ENCODE measurements around the gene CROCC. TPM values are rescaled to one million over a fixed set of nuclear protein-coding genes. Genes with fewer than 3 reads are reported as not detected.

Gene CROCC
- total RNA-seq, 2 experiments from 2014 or later = 36.3 to 54.1 TPM

- H3K9me2 ChIP-seq (ENCODE audit: insufficient read depth, low read length) = no peaks in the 10 kb centered on the region
- H3K27ac ChIP-seq (ENCODE audit: low read depth, low read length, poor library complexity, severe bottlenecking) = no peak overlapping the region
- H3K9me3 ChIP-seq (ENCODE audit: low read length) = no peaks in the 10 kb centered on the region
- intact Hi-C loops (cut with micrococcal nuclease; ENCODE audit: unreplicated experiment) = no loop called here
- ChIA-PET POLR2A (no interaction called here), CTCF (ENCODE audit: unreplicated experiment) (no interaction called here)
- H3K4me3 ChIP-seq (ENCODE audit: low read depth, low read length, poor library complexity, severe bottlenecking) = no peak overlapping the region
- H3K4me1 ChIP-seq (ENCODE audit: insufficient read depth, low read length, poor library complexity, severe bottlenecking) = no peaks in the 10 kb centered on the region
- no peaks in the 10 kb centered on the region for H3K79me2 ChIP-seq (ENCODE audit: insufficient read depth, low read depth, low read length)
- no peak for DNase-seq (ENCODE audit: low spot score)
- TSS peak; percentile 90 for BruUV-seq (replicated peaks)
- peaks cover 5% of the 10 kb centered on the region; the same call in 1 of the 2 replicates for H3K36me3 ChIP-seq (ENCODE audit: insufficient read depth, low read length)
- TF ChIP-seq EZH2phosphoT487 (IDR thresholded peaks at IDR 0.05; ENCODE audit: borderline replicate concordance, low read depth, low read length) (no peak), CTCF (conservative IDR thresholded peaks at IDR 0.05; ENCODE audit: low read length) (no peak)
- H3K4me2 ChIP-seq (ENCODE audit: low read length) = no peak overlapping the region
- no peak overlapping the region for H2AFZ ChIP-seq (ENCODE audit: low read length)
- no peaks in the 10 kb centered on the region for H4K20me1 ChIP-seq (ENCODE audit: insufficient read depth, low read length)
These were observed 50.6 kb downstream of the CROCC start for GRCh38 chr1:16972189-16972895.

GRCh38 chr1:16973215-16973614, 51.5 kb downstream of the CROCC start:
- BruUV-seq (replicated peaks) = no TSS peak
- no peak overlapping the region for H3K4me3 ChIP-seq (ENCODE audit: low read depth, low read length, poor library complexity, severe bottlenecking)
- POLR2A ChIA-PET = no interaction called here
- no peaks in the 10 kb centered on the region for H3K9me3 ChIP-seq (ENCODE audit: low read length)
- TF ChIP-seq CTCF (conservative IDR thresholded peaks at IDR 0.05; ENCODE audit: low read length) = no peak
- TF ChIP-seq EZH2phosphoT487 (IDR thresholded peaks at IDR 0.05; ENCODE audit: borderline replicate concordance, low read depth, low read length) = no peak
- H3K27ac ChIP-seq (ENCODE audit: low read depth, low read length, poor library complexity, severe bottlenecking) = no peak overlapping the region
- H3K36me3 ChIP-seq (ENCODE audit: insufficient read depth, low read length) = peaks cover 3% of the 10 kb centered on the region; the same call in 1 of the 2 replicates
- H4K20me1 ChIP-seq (ENCODE audit: insufficient read depth, low read length) = no peaks in the 10 kb centered on the region
- no peaks in the 10 kb centered on the region for H3K79me2 ChIP-seq (ENCODE audit: insufficient read depth, low read depth, low read length)
- intact Hi-C loops (cut with micrococcal nuclease; ENCODE audit: unreplicated experiment) = no loop called here
- DNase-seq (ENCODE audit: low spot score) = no peak
- no peak overlapping the region for H3K4me2 ChIP-seq (ENCODE audit: low read length)
- no peak overlapping the region for H2AFZ ChIP-seq (ENCODE audit: low read length)
- CTCF ChIA-PET (ENCODE audit: unreplicated experiment) = no interaction called here
- H3K9me2 ChIP-seq (ENCODE audit: insufficient read depth, low read length) = no peaks in the 10 kb centered on the region
- H3K4me1 ChIP-seq (ENCODE audit: insufficient read depth, low read length, poor library complexity, severe bottlenecking) = no peaks in the 10 kb centered on the region

- Histone ChIP-seq H4K20me1 (ENCODE audit: insufficient read depth, low read length) (no peaks in the 10 kb centered on the region), H3K79me2 (ENCODE audit: insufficient read depth, low read depth, low read length) (no peaks in the 10 kb centered on the region), H3K36me3 (ENCODE audit: insufficient read depth, low read length) (no peaks in the 10 kb centered on the region; the same call in 1 of the 2 replicates), H3K9me2 (ENCODE audit: insufficient read depth, low read length) (no peaks in the 10 kb centered on the region), H3K27ac (ENCODE audit: low read depth, low read length, poor library complexity, severe bottlenecking) (no peak overlapping the region), H2AFZ (ENCODE audit: low read length) (no peak overlapping the region), H3K4me1 (ENCODE audit: insufficient read depth, low read length, poor library complexity, severe bottlenecking) (no peaks in the 10 kb centered on the region), H3K9me3 (ENCODE audit: low read length) (no peaks in the 10 kb centered on the region), H3K4me2 (ENCODE audit: low read length) (no peak overlapping the region), H3K4me3 (ENCODE audit: low read depth, low read length, poor library complexity, severe bottlenecking) (no peak overlapping the region)
- TF ChIP-seq CTCF (conservative IDR thresholded peaks at IDR 0.05; ENCODE audit: low read length) (no peak), EZH2phosphoT487 (IDR thresholded peaks at IDR 0.05; ENCODE audit: borderline replicate concordance, low read depth, low read length) (no peak)
- no peak for DNase-seq (ENCODE audit: low spot score)
- CTCF ChIA-PET (ENCODE audit: unreplicated experiment) = no interaction called here
- POLR2A ChIA-PET = no interaction called here
- BruUV-seq (replicated peaks) = no TSS peak
- intact Hi-C loops (cut with micrococcal nuclease; ENCODE audit: unreplicated experiment) = no loop called here
These were observed 53.5 kb downstream of the CROCC start for GRCh38 chr1:16975211-16975610.
